Endothelial cell of umbilical vein (primary cell): Measurements from ENCODE around the gene FA2H. TPM values are rescaled to one million over a fixed set of nuclear protein-coding genes. Genes with fewer than 3 reads are reported as not detected.
"Not testable (repeated sequence)": the region's sequence is repeated elsewhere in the genome, so short reads cannot be mapped to it uniquely, and the experiment has no call there.

Source experiments
- BruUV-seq: library from RNA; stranded (reverse); fragments of 400-500 nt; replicated peaks from 2 replicates; lab custom pipeline; 2021; lab: Mats Ljungman, UMichigan
- CTCF ChIA-PET: fragments of 300-600, 350-600 bp; sonication (Branson Sonifier 250); formaldehyde crosslinking; loops from one replicate; lab custom pipeline; 2021; ENCODE audit warnings: antibody characterized with exemption, inconsistent platforms; lab: Charles Lee
- POLR2A ChIA-PET: fragments of 300-600, 350-600 bp; sonication (Branson Sonifier 250); formaldehyde crosslinking; loops from one replicate; lab custom pipeline; 2021; ENCODE audit warnings: antibody characterized with exemption, inconsistent platforms; lab: Charles Lee
- DNase-seq: peaks from one replicate; pipeline ENCODE4 v3.0.0-alpha.2; 2011; ENCODE audit warnings: low read depth, low spot score
- FAIRE-seq: peaks from 2 replicates; lab custom pipeline; 2011; peaks lifted over from hg19 to GRCh38; lab: Jason Lieb, UNC
- H2AFZ ChIP-seq: 2 replicates; pipeline ENCODE4 v1.6.0; 2012; ENCODE audit warnings: low read depth, low read length, control low read depth, inconsistent platforms
- H3K27ac ChIP-seq: 2 replicates; pipeline ENCODE4 v1.5.1; 2011; ENCODE audit warnings: low read depth, mild to moderate bottlenecking, control low read depth, low read length, moderate library complexity; ENCODE audit not compliant: insufficient read depth
- H3K27me3 ChIP-seq, 2 experiments: 2 replicates each; pipeline versions ENCODE4 v1.6.0 to v1.6.1; 2011; ENCODE audit warnings: low read length in 2 of 2, mixed read lengths in 1 of 2; ENCODE audit not compliant: control insufficient read depth in 2 of 2, insufficient read depth in 2 of 2
- H3K36me3 ChIP-seq, 2 experiments: 2 replicates in 1 of 2; 3 replicates in 1 of 2; pipeline ENCODE4 v1.5.1; 2011; ENCODE audit warnings: low read length in 2 of 2, mild to moderate bottlenecking in 1 of 2, moderate library complexity in 1 of 2; ENCODE audit not compliant: control insufficient read depth in 2 of 2, insufficient read depth in 2 of 2; ENCODE audit errors: extremely low read depth in 1 of 2
- H3K4me1 ChIP-seq: 3 replicates; pipeline ENCODE4 v1.5.1; 2011; ENCODE audit warnings: mild to moderate bottlenecking, low read length; ENCODE audit not compliant: control insufficient read depth, insufficient read depth; ENCODE audit errors: extremely low read depth
- H3K4me2 ChIP-seq: 2 replicates; pipeline ENCODE4 v1.6.1; 2011; ENCODE audit warnings: low read length, control low read depth, mixed read lengths; ENCODE audit not compliant: insufficient read depth
- H3K4me3 ChIP-seq, 3 experiments: fragments of 200-600 bp in 1 of 3; sonication (generic), shearing (Covaris generic) in 1 of 3; replicated peaks in 1 of 3; 2 replicates each; pipeline ENCODE4 v1.5.1; 2011 to 2016; ENCODE audit warnings: control low read depth in 3 of 3, low read length in 3 of 3, mild to moderate bottlenecking in 2 of 3, inconsistent platforms in 1 of 3, low read depth in 1 of 3, moderate library complexity in 1 of 3; ENCODE audit not compliant: insufficient read depth in 1 of 3
- H3K79me2 ChIP-seq: 2 replicates; pipeline ENCODE4 v1.6.0; 2012; ENCODE audit warnings: low read length, inconsistent platforms; ENCODE audit not compliant: control insufficient read depth, insufficient read depth
- H3K9ac ChIP-seq: replicated peaks from 2 replicates; pipeline ENCODE3; 2011; ENCODE audit warnings: low read length, control low read depth; ENCODE audit not compliant: insufficient read depth; ENCODE audit errors: extremely low read depth
- H3K9me1 ChIP-seq: replicated peaks from 3 replicates; pipeline ENCODE4 v1.6.0; 2011; ENCODE audit warnings: mild to moderate bottlenecking, low read length; ENCODE audit not compliant: control insufficient read depth, insufficient read depth; ENCODE audit errors: extremely low read depth
- H3K9me3 ChIP-seq: replicated peaks from 2 replicates; pipeline ENCODE4 v1.5.1; 2012; ENCODE audit warnings: low read length, inconsistent platforms; ENCODE audit not compliant: control insufficient read depth, insufficient read depth
- H4K20me1 ChIP-seq: replicated peaks from 2 replicates; pipeline ENCODE3; 2011; ENCODE audit warnings: mild to moderate bottlenecking, low read length; ENCODE audit not compliant: control insufficient read depth, insufficient read depth; ENCODE audit errors: extremely low read depth
- EZH2 ChIP-seq: IDR thresholded peaks from 2 replicates; pipeline ENCODE4 v1.6.1; 2012; ENCODE audit warnings: borderline replicate concordance, low read depth, mild to moderate bottlenecking, moderate library complexity, low read length, inconsistent platforms; ENCODE audit not compliant: severe bottlenecking
- FOS ChIP-seq: IDR thresholded peaks from 2 replicates; pipeline ENCODE4 v1.6.1; 2011; ENCODE audit warnings: mild to moderate bottlenecking, low read length, moderate library complexity, borderline replicate concordance; ENCODE audit not compliant: insufficient read depth
- GATA2 ChIP-seq: IDR thresholded peaks from 2 replicates; pipeline ENCODE4 v1.7.0; 2011; ENCODE audit warnings: low read depth, mild to moderate bottlenecking, moderate library complexity, mixed read lengths, low read length; ENCODE audit not compliant: insufficient read length, insufficient read depth
- JUN ChIP-seq: IDR thresholded peaks from 2 replicates; pipeline ENCODE4 v1.6.1; 2011; ENCODE audit warnings: borderline replicate concordance, low read depth; ENCODE audit not compliant: insufficient read length, insufficient read depth
- MYC ChIP-seq: IDR thresholded peaks from one replicate; pipeline ENCODE4 v1.6.1; 2011; ENCODE audit warnings: mild to moderate bottlenecking, low read depth, low read length
- POLR2A ChIP-seq: IDR thresholded peaks from 2 replicates; pipeline ENCODE4 v1.6.1; 2012; ENCODE audit warnings: low read depth, mild to moderate bottlenecking, control low read depth, low read length
- POLR2AphosphoS5 ChIP-seq: IDR thresholded peaks from 2 replicates; pipeline ENCODE4 v1.6.1; 2012; ENCODE audit warnings: low read depth, mild to moderate bottlenecking, control low read depth, low read length, moderate library complexity; ENCODE audit not compliant: insufficient read depth
- dilution Hi-C: fragments of 300-500 bp; cut with MboI; formaldehyde crosslinking; loops from one replicate; pipeline ENCODE4 v1.15.0; 2019; ENCODE audit warnings: low sequenced_read_pairs; ENCODE audit not compliant: extremely low pct_ligation_motif_present
- intact Hi-C: fragments of 100-400 bp; cut with micrococcal nuclease; formaldehyde crosslinking; loops from one replicate; pipeline ENCODE4 v1.10.0; 2022
- polyA plus RNA-seq, 4 experiments: library from polyadenylated mRNA; depleted of rRNA in 3 of 4; stranded (reverse) in 3 of 4; unstranded in 1 of 4; fragments of >200 nt; gene quantifications; 2 replicates each; pipeline versions ENCODE4 v1.2.1 to v1.2.3, GENCODE V29; 2011 to 2012; ENCODE audit warnings: missing spikeins in 1 of 4
- total RNA-seq: library from RNA; stranded (reverse); gene quantifications from 2 replicates; pipeline ENCODE4 v1.2.3, GENCODE V29; 2021
- TF ChIP-seq, protein P1 (sequence below), 2 donors: IDR thresholded peaks; 1 replicate in 1 of 2; 2 replicates in 1 of 2; pipeline ENCODE4 v1.5.1; 2011; ENCODE audit warnings: low read length in 2 of 2, mild to moderate bottlenecking in 2 of 2, moderate library complexity in 2 of 2, control low read depth in 1 of 2, inconsistent platforms in 1 of 2, low read depth in 1 of 2; ENCODE audit not compliant: insufficient read depth in 1 of 2; ENCODE audit errors: extremely low read depth in 1 of 2
- TF ChIP-seq, protein P2 (sequence below): IDR thresholded peaks from 2 replicates; pipeline ENCODE4 v1.6.1; 2011; ENCODE audit not compliant: insufficient read depth, insufficient read length

FA2H gene
- total and polyA plus RNA-seq, 2 donors (not counting 3 experiments of a cell fraction or from before 2014, with no cell fraction given): not detected

DNA sequence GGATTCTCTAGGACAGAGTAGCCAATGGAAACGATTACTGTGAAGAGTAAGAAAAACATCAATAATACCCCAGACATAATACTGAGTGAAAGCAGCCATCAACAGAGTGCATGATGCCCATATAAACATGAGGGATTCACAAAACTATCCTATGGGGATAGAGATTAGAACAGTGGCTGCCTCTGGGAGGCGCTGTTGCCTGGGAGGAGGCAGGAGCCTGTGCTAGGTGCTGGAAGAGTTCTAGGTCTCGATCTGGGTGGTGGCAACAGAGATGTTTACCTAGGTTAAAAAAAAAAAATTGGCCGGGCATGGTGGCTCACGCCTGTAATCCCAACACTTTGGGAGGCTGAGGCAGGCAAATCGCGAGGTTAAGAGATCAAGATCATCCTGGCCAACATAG is 7.9 kb downstream of the FA2H start:
- Histone ChIP-seq H3K9me3 (no peaks in the 10 kb centered on the region), H2AFZ (no peak overlapping the region), H3K4me2 (no peak overlapping the region), H3K27me3 (no peaks in the 10 kb centered on the region), H4K20me1 (no peaks in the 10 kb centered on the region), H3K79me2 (no peaks in the 10 kb centered on the region), H3K4me1 (no peaks in the 10 kb centered on the region), H3K27ac (no peak overlapping the region), H3K36me3 (no peaks in the 10 kb centered on the region), H3K4me3 (no peak overlapping the region), H3K9ac (no peak overlapping the region), H3K9me1 (no peaks in the 10 kb centered on the region)
- DNase-seq: no peak
- no TSS peak for BruUV-seq
- TF ChIP-seq POLR2AphosphoS5 (no peak), FOS (no peak), POLR2A (no peak), GATA2 (no peak), EZH2 (no peak), MYC (no peak), JUN (no peak)
- TF ChIP-seq, protein P1, sequence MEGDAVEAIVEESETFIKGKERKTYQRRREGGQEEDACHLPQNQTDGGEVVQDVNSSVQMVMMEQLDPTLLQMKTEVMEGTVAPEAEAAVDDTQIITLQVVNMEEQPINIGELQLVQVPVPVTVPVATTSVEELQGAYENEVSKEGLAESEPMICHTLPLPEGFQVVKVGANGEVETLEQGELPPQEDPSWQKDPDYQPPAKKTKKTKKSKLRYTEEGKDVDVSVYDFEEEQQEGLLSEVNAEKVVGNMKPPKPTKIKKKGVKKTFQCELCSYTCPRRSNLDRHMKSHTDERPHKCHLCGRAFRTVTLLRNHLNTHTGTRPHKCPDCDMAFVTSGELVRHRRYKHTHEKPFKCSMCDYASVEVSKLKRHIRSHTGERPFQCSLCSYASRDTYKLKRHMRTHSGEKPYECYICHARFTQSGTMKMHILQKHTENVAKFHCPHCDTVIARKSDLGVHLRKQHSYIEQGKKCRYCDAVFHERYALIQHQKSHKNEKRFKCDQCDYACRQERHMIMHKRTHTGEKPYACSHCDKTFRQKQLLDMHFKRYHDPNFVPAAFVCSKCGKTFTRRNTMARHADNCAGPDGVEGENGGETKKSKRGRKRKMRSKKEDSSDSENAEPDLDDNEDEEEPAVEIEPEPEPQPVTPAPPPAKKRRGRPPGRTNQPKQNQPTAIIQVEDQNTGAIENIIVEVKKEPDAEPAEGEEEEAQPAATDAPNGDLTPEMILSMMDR (IDR thresholded peaks at IDR 0.05; ENCODE audit: extremely low read depth in 1 of 2, insufficient read depth in 1 of 2, low read depth in 1 of 2, low read length in 2 of 2): no peak
- TF ChIP-seq, protein P2, sequence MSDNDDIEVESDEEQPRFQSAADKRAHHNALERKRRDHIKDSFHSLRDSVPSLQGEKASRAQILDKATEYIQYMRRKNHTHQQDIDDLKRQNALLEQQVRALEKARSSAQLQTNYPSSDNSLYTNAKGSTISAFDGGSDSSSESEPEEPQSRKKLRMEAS: no peak
- POLR2A ChIA-PET: no interaction called here
- CTCF ChIA-PET: interaction anchor here (2.2 kb wide), 1 partner anchor 8 kb away, joined by 10 read pairs; the partner anchor contains the start of gene FA2H
- FAIRE-seq: no peak
- intact Hi-C loops: no loop called here
- dilution Hi-C loops: no loop called here

DNA sequence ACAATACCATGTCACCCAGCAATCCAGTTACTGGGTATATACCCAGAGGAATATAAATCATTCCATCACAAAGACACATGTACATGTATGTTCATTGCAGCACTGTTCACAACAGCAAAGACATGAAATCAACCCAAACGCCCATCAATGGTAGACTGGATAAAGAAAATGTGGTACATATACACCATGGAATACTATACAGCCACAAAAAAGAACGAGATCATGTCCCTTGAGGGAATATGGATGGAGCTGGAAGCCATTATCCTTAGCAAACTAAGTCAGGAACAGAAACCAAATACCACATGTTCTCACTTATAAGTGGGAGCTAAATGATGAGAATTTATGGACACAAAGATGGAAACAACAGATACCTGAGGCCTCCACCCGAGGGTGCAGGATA is 10.4 kb downstream of the FA2H start:
- CTCF ChIA-PET: interaction anchor here (1.7 kb wide), 1 partner anchor 11 kb away, joined by 4 read pairs; no protein-coding TSS in a partner anchor
- FAIRE-seq: not testable (repeated sequence)

More for the DNA sequence above, 10.4 kb downstream of the FA2H start:
- H3K9me1 ChIP-seq, H3K9ac ChIP-seq, H3K79me2 ChIP-seq, H3K4me3 ChIP-seq, intact Hi-C loops, H4K20me1 ChIP-seq, POLR2A ChIA-PET, H3K27ac ChIP-seq, H3K27me3 ChIP-seq, dilution Hi-C loops, BruUV-seq, H3K9me3 ChIP-seq, H3K36me3 ChIP-seq, H2AFZ ChIP-seq, H3K4me2 ChIP-seq, DNase-seq, H3K4me1 ChIP-seq: not testable (repeated sequence)
